Activated CD4-positive, alpha-beta T cell treated with anti-CD3 and anti-CD28 coated beads for 48 hours (primary cell): ENCODE data around the gene CEP170B.
"Not testable (repeated sequence)": the region's sequence is repeated elsewhere in the genome, so short reads cannot be mapped to it uniquely, and the experiment has no call there.

Source experiments
- DNase-seq: peaks from one replicate; pipeline ENCODE4 v3.0.0-alpha.2; 2020

Gene CEP170B

GRCh38 chr14:104933746-104934733, 69.0 kb downstream of the CEP170B start:
- no peak for DNase-seq

- DNase-seq: no peak
Observed at GRCh38 chr14:104935026-104935650, 70.1 kb downstream of the CEP170B start.

DNA sequence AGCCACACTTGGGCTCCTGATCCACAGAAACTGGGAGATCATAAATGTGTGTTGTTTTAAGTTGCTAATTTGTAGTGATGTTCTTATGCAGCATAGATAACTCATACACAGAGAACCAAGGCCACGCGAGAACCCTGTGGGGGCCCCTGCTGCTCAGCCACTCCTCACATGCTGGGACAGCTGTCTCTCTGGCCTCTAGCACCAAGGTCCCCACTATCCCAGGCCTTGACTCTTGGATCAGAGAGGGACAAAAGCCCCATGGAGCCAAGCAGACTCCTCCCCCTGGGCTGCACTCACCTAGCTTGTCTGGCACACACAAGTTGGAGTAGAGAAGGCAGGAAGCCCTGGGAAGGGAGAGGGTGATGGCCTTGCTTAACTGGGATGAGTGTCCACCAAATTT, 70.9 kb downstream of the CEP170B start:
- DNase-seq: no peak

DNA sequence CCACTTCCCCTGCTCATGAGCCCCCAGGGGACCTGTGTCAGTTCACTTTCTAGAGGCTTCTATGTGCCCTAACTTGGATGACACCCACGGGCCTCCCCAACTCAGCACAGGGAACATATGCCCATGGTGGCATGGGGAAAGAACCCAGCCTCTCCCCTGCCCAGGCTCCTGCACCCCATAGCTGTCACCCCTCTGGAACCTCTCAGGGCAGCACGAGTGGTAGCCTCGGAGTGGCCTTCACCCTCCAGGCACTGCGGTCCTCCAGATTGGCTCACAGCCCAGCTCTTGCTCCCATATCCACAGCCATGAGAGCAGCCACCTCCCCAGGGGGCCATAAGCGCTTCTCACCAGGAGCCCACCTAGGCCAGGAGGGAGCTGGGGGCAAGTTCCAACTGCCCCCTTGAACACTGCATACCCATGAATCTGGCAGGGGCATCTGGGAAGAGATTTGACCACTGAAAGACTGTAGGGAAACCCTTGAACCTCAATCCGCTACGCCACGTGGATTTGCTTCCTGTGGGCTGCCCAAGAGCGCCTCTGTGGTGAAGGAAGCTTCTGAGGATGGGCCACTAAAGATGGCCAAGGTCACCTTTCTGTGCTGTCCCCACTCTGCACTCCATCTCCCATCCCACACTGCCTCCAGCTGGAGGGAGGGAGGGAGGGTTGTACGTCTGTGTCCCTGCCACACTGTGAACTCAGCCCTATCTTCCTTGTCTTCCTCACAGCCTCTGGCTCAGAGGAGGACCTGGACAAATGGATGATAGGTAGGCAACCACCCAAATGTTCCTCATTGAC, 71.5 kb downstream of the CEP170B start:
- no peak for DNase-seq

- DNase-seq: no peak
Observed at GRCh38 chr14:104937161-104937560, 72.1 kb downstream of the CEP170B start.

DNA sequence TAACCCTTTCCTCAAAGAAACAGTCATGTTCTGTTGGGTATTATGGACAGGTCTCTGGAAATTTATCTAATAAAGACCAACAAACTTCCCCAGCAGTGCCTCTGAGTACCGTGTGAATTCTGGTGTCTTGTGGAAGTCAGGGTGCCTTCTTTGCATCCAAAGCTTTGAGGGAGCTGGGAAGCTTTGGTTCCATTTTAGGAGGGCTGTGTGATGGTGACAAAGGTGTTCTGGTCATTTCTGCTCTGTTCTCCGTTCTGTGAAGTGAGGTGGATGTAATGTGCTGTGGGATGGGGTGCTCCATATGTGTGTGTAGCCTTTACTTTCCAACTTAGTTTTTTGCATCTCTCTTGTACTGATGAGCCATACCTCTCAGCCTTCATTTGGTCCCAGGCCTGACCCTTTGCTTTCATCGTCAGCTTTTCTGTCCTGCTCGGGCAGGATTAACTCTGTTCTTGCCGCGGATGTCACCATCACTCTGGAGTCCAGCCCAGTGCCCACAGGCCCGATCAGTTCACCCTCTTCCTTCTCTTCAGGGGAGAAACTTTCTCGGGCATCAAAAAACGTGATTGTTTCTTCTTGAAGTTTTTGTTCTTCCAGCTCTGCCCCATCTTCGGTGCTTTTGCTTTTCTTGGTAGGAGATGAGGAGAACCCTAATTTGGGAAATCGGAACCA, 72.8 kb downstream of the CEP170B start:
- no peak for DNase-seq

- DNase-seq: no peak
Observed at GRCh38 chr14:104938436-104938835, 73.4 kb downstream of the CEP170B start.

GRCh38 chr14:104938960-104939359, 73.9 kb downstream of the CEP170B start:
- no peak for DNase-seq

DNA sequence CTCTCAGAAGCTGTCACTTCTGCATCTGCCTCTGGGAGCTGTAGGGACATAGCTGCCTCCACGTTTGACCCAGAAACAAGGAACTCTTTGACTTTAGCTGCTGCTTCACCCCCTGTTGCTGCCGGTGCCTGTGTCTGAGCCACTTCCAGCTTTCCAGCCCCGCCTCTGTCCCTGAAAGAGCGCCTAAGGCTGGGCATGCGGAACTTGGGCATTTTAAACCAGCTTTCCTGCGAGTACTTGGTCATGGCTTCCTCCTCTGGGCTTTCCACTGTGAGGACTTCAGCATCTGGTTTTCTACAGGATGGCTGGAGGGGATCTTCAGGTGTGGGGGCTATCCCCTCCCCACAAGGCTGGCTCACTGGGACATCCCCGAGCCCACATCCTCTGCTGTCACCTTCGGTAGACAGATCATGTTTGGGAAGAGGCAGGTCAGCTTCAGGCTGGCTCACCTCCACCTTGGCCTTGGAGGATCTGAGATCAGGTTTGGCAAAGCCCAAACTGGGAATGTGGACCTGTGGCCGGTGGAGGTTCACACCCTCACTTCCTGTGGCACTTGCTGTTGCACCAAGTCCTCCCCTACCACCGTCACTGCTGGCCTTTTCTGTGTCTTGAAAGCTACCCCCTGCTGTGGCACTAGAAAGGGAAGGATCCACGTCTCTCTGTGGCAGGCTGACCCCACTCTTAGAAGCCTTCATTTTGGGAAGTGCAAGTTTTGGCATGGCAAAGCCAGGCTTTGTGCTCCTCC, 74.8 kb downstream of the CEP170B start:
- no peak for DNase-seq

GRCh38 chr14:104940526-104941150, 75.6 kb downstream of the CEP170B start:
- no peak for DNase-seq

GRCh38 chr14:104941508-104942365, 76.7 kb downstream of the CEP170B start:
- DNase-seq: no peak

DNA sequence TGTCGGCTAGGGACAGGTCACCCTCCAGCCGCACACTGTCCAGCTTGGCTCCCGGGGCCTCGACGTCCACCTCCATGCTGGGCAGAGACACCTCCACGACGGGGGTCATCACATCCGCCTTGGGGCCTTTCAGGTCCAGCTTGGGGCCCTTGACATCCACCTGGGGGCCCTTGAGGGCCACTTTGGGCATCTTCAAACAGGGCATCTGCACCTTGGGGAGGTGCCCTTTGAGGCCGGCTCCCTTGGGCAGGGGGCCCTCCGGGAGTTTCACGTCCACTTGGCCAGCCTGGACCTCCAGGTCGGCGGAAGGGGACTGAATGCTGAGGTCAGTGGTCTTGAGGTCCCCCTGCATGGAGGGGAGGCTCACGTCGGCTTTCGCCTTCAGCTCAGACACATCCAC, 77.5 kb downstream of the CEP170B start:
- DNase-seq: no peak

- DNase-seq: not testable (repeated sequence)
Observed at GRCh38 chr14:104943216-104944015, 78.3 kb downstream of the CEP170B start.

- DNase-seq: not testable (repeated sequence)
Observed at GRCh38 chr14:104944016-104944308, 78.9 kb downstream of the CEP170B start.

- not testable (repeated sequence) for DNase-seq
Observed at GRCh38 chr14:104944436-104945205, 79.6 kb downstream of the CEP170B start.

DNA sequence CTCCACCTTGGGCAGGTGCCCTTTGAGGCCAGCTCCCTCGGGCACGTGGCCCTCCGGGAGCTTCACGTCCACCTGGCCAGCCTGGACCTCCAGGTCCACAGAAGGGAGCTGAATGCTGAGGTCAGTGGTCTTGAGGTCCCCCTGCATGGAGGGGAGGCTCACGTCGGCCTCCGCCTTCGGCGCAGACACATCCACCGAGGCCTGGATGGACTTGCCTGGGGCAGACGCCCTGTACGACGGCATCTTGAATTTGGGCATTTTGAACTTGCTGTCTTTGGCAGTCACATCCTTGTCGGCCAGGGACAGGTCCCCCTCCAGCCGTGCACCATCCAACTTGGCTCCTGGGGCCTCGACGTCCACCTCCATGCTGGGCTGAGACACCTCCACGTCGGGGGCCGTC, 80.2 kb downstream of the CEP170B start:
- not testable (repeated sequence) for DNase-seq
